GM19324 (cell line): ENCODE results near the gene CNPY2.
"Not testable (repeated sequence)": the region's sequence is repeated elsewhere in the genome, so short reads cannot be mapped to it uniquely, and the experiment has no call there.

ENCODE experiments used
- ATAC-seq: cut with Tn5 transposase; IDR thresholded peaks from one replicate; pipeline ENCODE4 v1.9.1; 2021; ENCODE audit warnings: mild to moderate bottlenecking, moderate library complexity; ENCODE audit not compliant: unreplicated experiment, low FRiP score

The CNPY2 gene

GRCh38 chr12:56334490-56334793 lies 18.7 kb upstream of the CNPY2 start:
- ATAC-seq, result no peak

DNA sequence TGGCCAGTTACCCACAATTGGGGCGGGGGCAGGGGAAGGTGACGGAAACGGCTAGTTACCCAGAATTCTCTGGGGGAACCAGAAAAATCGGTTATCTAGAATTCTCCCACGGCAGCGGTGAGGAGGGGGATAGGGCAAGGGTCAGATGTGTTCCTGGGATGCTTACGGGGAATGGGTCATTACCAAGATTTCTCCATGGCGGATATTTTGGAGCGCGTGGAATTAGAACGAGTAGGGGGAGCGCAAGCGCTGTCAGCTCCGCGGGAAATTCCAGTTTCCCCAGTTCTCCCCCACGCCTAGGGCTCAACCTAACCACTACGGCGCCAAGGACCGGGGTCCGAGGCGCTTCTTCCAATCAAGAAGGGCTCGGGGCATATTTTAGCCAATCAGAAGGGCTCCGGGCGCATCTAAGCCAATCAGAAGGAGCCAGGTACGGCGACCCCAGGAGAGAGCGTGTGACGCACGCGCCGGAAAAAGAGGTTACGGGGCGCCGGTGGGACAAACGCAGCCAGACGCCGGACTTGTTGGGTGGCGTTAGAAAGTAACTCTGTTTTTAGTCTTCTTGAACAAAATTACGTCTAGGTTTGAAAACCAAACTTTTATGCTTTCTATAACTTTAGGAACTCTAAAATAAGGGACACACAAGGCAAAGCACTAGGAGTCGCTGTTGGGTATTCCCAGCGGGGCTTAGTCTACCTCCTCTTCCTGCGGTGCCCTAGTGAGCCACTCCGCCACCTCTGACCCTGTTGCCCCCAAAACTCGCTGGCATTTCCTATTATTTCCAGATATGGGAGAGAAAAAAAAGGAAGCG lies 18.1 kb upstream of the CNPY2 start, which contains the start of gene PAN2:
Gene PAN2 (minus strand): TSS at position 322 of the 811 bp plus-strand sequence. CDS start 906 bp downstream, outside the sequence.
- peak; percentile 97 for ATAC-seq

DNA sequence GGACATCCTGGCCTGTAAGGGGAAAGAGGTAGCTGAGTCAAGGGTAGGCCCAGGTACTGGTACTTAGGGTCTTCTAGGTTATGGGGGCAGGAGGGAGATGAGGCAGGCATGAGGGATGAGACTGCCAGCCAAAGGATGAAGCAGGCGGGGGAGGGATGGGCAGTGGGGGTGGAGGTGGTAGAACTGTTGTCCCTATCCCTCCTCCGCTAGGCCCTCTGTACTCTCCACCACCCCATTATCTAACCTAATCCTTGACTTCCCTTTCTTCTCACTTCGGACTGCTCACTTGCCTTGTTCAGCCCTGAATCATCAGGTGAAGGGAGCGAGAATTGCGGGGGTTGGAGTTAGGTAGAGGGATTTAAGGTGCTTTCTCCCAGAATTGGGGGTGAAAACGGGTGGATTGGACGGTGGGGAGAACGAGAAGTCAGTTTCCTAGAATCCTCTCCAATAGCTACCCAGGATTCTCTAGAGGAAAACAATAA lies 17.4 kb upstream of the CNPY2 start:
- no peak for ATAC-seq

- no peak for ATAC-seq
Measured at GRCh38 chr12:56332512-56333196, 16.9 kb upstream of the CNPY2 start.

GRCh38 chr12:56330936-56331490 lies 15.2 kb upstream of the CNPY2 start:
- ATAC-seq, result no peak

DNA sequence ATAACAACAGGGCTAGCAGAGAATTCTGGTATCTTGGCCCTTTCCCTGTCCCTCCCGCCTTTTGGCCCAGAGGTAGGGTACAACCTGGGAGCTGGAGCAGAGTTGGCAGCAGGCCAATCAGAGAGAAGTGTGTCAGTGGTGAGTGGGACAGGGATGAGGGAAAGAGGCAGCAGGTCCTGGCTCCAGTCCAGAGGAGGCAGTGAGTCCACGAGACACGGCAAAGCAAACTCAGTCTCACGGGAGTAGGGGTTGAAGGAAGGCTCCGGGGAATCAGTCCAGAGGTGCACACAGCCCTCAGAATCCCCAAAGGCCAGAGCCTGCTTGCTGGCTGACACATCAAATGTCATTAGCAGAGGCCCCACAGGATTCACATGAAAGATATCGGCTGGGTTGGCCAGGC lies 10.7 kb upstream of the CNPY2 start:
- no peak for ATAC-seq

GRCh38 chr12:56326126-56326525 lies 10.3 kb upstream of the CNPY2 start:
- ATAC-seq, result no peak

GRCh38 chr12:56324206-56324605 lies 8.4 kb upstream of the CNPY2 start:
- no peak for ATAC-seq

GRCh38 chr12:56321610-56322009 lies 5.8 kb upstream of the CNPY2 start:
- not testable (repeated sequence) for ATAC-seq

GRCh38 chr12:56321027-56321426 lies 5.2 kb upstream of the CNPY2 start:
- ATAC-seq, result no peak

DNA sequence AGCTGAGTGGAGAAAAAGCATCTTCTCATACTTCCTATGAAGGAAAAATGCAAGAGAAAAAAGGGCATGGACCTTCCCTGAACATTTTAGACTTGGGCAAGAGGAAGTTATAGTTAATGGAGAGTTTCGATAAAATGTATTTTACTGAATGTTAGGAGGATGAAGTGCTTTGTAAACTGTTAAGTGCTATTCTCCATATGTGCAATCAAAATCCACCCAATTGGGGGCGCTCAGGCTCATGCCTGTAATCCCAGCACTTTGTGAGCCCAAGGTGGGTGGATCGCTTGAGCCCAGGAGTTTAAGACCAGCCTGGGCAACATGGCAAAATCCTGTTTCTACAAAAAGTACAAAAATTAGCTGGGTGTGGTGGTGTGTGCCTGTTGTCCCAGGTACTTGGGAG lies 1.9 kb upstream of the CNPY2 start:
- no peak for ATAC-seq

DNA sequence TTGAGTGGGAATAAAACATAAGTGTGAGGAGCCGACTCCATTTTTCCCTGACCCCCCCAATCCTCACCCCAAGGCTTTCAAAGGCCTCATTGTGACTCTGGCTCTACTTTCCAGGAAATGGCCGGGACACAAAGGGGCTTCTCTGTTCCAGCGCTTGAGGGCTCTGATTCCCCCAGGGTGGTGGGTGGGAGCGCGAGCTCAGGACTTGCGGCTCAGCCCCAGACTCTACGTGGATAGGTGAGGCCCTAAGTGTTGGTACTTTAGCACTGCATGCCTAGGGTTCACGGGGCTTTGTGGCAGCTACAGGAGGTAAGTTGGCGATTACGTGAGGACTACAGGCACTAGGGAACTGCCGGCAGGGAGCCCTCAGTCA lies 553 bp downstream of the CNPY2 start:
- no peak for ATAC-seq

DNA sequence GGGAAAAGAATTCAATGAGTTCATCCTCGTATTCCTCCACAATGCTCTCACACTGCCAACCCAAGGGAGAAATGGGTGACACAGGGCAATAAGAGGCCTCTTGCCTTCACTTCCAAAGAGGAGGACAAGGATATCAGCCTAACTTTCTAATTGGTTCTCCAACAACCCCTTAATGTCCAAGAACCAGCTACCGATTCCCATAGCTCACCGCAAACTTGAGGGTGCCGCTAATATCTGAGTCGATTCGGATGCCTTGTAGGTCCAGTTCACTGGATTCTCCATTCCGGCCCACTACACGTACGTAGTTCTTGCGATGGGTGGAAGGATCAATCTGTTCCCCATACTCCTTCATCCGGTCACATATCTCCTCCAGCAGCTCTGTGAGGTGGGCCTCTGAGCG lies 4.8 kb downstream of the CNPY2 start:
- ATAC-seq, result no peak

DNA sequence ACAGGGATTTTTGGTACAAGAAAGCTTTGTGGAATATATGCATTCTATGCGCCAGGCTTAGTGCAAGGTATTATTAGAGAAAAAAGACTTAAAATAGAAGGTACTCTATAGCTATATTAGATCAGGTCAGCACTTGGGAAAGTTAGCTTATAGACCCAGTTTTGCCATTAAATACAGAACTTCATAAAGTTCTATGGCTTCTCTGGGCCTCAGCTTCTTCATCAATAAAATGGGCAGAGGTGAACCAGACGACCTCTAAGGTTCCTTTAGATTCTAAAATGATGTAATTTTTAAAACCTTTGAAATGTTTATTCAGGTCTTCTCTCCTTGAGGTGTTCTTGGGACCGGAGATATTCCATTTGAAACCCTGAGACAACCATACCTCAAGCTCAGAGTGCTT lies 7.1 kb downstream of the CNPY2 start:
- ATAC-seq, result no peak

DNA sequence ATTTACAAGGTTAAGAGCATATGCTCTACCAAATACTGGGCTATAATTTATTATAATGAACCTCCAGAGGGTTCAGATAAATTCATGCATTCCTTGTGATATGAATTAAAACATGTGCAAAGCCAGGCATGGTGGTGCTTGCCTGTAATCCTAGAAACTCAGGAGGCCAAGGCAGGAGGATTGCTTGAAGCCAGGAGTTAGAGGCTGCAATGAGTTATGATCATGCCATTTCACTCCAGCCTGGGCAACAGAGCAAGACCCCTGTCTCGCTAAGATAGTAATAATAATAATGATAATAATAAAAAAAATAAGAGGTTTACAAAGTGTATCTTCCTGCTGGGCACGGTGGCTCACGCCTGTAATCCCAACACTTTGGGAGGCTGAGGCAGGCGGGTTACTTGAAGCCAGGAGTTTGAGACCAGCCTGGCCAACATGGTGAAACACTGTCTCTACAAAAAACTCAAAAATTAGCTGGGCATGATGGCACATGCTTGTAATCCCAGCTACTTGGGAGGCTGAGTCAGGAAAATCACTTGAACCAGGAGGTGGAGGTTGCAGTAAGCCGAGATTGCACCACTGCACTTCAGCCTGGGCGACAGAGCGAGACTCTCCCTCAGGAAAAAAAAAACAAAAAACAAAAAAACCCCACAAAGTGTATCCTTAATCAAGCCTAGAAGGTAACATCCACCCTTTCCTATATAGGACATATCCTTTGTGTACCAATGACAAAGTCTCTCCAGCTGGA lies 8.4 kb downstream of the CNPY2 start:
- no peak for ATAC-seq

- no peak for ATAC-seq
Measured at GRCh38 chr12:56304872-56305590, 10.8 kb downstream of the CNPY2 start.

GRCh38 chr12:56304276-56304675 lies 11.5 kb downstream of the CNPY2 start:
- ATAC-seq, result no peak

DNA sequence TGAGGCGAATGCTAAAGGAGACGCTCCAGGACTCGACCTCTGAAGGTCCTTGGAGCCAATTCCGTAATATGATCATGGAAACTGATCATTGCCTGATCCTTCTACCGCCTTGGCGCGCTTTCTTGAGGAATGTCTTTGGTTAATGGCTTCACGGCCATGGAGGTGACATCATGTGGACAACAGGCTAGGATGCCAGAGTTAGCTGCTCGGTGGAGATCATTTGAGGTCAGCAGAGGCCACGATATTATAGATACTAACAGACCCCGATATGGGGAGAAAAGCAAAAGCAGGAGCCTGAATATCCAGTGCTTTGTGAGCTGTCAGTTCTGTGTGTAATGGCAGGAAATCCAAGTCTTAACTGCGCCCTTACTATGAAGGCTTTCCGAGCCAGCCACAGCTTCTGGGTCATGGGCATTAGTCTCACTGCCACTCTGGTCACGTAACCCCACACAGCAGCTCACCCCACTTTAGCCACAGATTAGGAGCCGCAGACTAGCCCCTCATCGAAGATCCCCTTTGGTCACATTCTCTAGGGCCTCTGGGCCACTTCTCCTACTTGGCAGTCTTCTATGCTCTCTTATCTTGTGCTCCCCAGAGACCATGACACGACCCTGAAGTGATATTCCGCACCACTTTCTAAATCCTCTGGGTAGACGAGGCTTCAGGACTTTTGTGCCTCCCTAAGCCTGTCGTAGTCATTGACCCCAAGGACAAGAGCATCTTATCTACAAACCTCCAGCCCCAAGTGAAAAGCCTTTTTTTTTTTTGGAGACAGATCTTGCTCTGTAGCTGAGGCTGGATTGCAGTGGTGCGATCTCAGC lies 14.9 kb downstream of the CNPY2 start:
- ATAC-seq, result no peak

DNA sequence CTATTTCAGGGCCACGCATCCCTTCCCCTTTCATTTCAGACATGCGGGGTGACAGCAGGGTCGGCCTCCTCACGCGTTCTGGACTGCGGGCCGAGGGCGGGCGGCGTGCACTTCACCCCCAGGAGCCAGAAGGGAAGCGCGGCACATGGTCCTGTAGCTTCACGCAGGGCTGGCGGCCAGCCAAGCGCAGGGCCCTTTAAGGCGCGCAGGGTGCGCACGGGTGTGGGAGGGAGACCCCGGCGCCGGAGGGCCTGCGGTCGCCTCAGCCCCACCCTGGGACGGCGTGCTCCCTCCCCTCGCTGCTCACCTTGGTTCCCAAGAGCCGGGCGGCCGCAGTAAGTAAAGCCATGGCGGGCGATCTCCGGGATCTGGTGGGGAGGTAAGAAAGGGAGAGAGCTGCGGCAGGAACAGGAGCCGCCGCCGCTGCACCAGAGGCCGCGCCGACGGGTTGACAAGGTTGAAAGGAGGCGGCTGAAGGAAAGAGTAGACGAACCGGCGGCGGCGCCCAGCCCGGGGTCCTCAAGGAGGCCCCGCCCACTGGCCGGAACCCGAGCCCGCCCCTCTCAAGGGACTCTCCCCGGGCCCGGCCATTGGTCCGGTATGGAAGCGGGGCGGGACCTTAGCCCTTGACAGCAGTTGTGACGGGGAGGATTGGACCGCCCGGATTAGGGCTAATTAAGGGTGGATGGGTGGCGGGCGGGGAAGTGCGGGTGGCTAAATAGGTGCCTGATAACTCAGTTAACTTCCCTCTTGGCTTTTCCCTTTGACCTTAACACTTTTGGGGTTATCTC lies 15.7 kb downstream of the CNPY2 start, which contains the start of gene CS:
Gene CS (minus strand): TSS at position 478 of the 791 bp plus-strand sequence. CDS start 129 bp downstream, at position 349.
- peak; percentile 93 for ATAC-seq
